Measurements from ENCODE around the gene RRM1.
"Not testable (repeated sequence)": the region's sequence is repeated elsewhere in the genome, so short reads cannot be mapped to it uniquely, and the experiment has no call there.

The RRM1 gene

DNA sequence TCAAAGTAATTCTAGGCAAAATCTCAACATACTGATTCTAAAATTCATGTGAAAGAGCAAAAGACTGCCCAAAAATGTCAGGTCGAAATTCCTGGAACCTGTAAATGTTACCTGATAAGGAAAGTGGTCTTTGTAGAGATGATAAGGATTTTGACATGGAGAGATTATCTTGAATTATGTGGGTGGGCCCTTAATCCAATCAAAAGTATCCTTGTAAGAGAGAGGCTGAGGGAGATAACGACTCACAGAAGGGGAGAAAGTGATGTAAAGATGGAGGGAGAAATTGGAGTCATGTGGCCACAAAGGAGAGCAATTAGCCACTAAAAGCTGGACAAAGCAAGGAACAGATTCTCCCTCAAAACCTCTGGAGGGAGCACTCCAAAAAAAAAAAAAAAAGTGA lies 20.5 kb downstream of the RRM1 start:
- no peak for TF ChIP-seq ZNF274 (IDR thresholded peaks at IDR 0.05; ENCODE audit: low read depth, low read length)
- TF ChIP-seq YY1 (IDR thresholded peaks at IDR 0.05; ENCODE audit: insufficient read depth, insufficient read length): no peak
- no peak for TF ChIP-seq SUZ12 (IDR thresholded peaks at IDR 0.05; ENCODE audit: extremely low read depth, insufficient read depth, insufficient read length)
- H3K9me3 ChIP-seq (ENCODE audit: insufficient read depth, low read length): no peaks in the 10 kb centered on the region
- DNase-seq (ENCODE audit: low read depth, low spot score): no peak
- H3K36me3 ChIP-seq (ENCODE audit: insufficient read depth, insufficient read length, low read length): peaks cover 82% of the 10 kb centered on the region
- H3K27me3 ChIP-seq (ENCODE audit: insufficient read depth, insufficient read length): no peaks in the 10 kb centered on the region
- H3K4me3 ChIP-seq (ENCODE audit: insufficient read length, low read depth): no peak overlapping the region
- no peaks in the 10 kb centered on the region for H3K4me1 ChIP-seq (ENCODE audit: insufficient read depth, insufficient read length)
- no peak overlapping the region for H3K9ac ChIP-seq (ENCODE audit: insufficient read length, low read depth)

DNA sequence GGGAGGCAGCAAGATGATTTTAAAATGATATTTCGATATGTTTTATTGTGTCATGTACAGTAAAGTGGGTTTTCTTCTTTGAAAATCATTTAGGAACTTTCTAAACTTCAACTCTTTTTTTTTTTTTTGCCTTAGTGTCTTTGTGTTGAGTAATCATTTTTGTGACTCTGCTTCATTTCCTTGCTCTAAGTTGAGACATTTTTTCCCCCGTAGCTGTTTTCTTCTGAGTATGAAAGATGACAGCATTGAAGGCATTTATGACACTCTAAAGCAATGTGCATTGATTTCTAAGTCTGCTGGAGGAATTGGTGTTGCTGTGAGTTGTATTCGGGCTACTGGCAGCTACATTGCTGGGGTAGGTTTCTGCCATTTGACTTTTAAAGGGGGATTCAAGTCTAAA lies 23.5 kb downstream of the RRM1 start:
- Histone ChIP-seq H3K4me3 (ENCODE audit: insufficient read length, low read depth) (no peak overlapping the region), H3K9me3 (ENCODE audit: insufficient read depth, low read length) (no peaks in the 10 kb centered on the region), H3K4me1 (ENCODE audit: insufficient read depth, insufficient read length) (no peaks in the 10 kb centered on the region), H3K36me3 (ENCODE audit: insufficient read depth, insufficient read length, low read length) (peaks cover 83% of the 10 kb centered on the region), H3K9ac (ENCODE audit: insufficient read length, low read depth) (no peak overlapping the region), H3K27me3 (ENCODE audit: insufficient read depth, insufficient read length) (no peaks in the 10 kb centered on the region)
- TF ChIP-seq ZNF274 (IDR thresholded peaks at IDR 0.05; ENCODE audit: low read depth, low read length): no peak
- TF ChIP-seq SUZ12 (IDR thresholded peaks at IDR 0.05; ENCODE audit: extremely low read depth, insufficient read depth, insufficient read length): no peak
- no peak for TF ChIP-seq YY1 (IDR thresholded peaks at IDR 0.05; ENCODE audit: insufficient read depth, insufficient read length)
- DNase-seq (ENCODE audit: low read depth, low spot score): no peak

DNA sequence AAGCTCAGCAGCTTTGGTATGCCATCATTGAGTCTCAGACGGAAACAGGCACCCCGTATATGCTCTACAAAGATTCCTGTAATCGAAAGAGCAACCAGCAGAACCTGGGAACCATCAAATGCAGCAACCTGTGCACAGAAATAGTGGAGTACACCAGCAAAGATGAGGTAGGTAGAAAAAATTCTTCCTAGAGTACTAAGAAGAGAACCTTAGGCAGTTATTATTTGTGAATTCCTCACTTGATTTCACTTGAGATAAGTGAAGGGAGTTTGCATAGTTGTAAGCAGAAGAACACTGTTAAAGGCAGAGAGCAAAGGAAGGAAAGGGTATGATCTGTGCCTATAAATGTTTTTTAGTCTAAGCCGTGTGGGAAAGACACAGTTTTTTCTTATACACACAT lies 28.6 kb downstream of the RRM1 start:
- DNase-seq (ENCODE audit: low read depth, low spot score): no peak
- Histone ChIP-seq H3K9ac (ENCODE audit: insufficient read length, low read depth) (no peak overlapping the region), H3K36me3 (ENCODE audit: insufficient read depth, insufficient read length, low read length) (peaks cover 91% of the 10 kb centered on the region), H3K9me3 (ENCODE audit: insufficient read depth, low read length) (no peaks in the 10 kb centered on the region), H3K4me3 (ENCODE audit: insufficient read length, low read depth) (no peak overlapping the region), H3K4me1 (ENCODE audit: insufficient read depth, insufficient read length) (no peaks in the 10 kb centered on the region), H3K27me3 (ENCODE audit: insufficient read depth, insufficient read length) (no peaks in the 10 kb centered on the region)
- TF ChIP-seq ZNF274 (IDR thresholded peaks at IDR 0.05; ENCODE audit: low read depth, low read length) (no peak), YY1 (IDR thresholded peaks at IDR 0.05; ENCODE audit: insufficient read depth, insufficient read length) (no peak), SUZ12 (IDR thresholded peaks at IDR 0.05; ENCODE audit: extremely low read depth, insufficient read depth, insufficient read length) (no peak)

DNA sequence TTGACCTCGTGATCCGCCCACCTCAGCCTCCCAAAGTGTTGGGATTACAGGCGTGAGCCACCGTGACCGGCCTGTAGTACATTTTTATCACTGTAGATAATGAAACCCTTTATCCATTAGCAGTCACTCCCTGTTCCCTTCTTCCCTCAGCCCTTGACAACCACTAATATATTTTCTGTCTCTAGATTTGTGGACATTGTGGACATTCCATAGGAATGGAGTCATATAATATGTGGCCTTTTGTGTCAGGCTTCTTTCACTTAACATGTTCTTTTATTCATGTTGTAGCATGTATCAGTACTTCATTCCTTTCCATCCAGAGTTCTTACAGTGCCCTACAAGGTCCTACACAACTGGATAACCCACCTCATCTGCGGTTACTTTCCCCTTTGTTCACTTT lies 30.5 kb downstream of the RRM1 start:
- TF ChIP-seq YY1 (IDR thresholded peaks at IDR 0.05; ENCODE audit: insufficient read depth, insufficient read length) (no peak), SUZ12 (IDR thresholded peaks at IDR 0.05; ENCODE audit: extremely low read depth, insufficient read depth, insufficient read length) (no peak), ZNF274 (IDR thresholded peaks at IDR 0.05; ENCODE audit: low read depth, low read length) (no peak)
- Histone ChIP-seq H3K9me3 (ENCODE audit: insufficient read depth, low read length) (no peaks in the 10 kb centered on the region), H3K27me3 (ENCODE audit: insufficient read depth, insufficient read length) (no peaks in the 10 kb centered on the region), H3K36me3 (ENCODE audit: insufficient read depth, insufficient read length, low read length) (peaks cover 89% of the 10 kb centered on the region), H3K4me3 (ENCODE audit: insufficient read length, low read depth) (no peak overlapping the region), H3K9ac (ENCODE audit: insufficient read length, low read depth) (no peak overlapping the region), H3K4me1 (ENCODE audit: insufficient read depth, insufficient read length) (no peaks in the 10 kb centered on the region)
- DNase-seq (ENCODE audit: low read depth, low spot score): no peak

DNA sequence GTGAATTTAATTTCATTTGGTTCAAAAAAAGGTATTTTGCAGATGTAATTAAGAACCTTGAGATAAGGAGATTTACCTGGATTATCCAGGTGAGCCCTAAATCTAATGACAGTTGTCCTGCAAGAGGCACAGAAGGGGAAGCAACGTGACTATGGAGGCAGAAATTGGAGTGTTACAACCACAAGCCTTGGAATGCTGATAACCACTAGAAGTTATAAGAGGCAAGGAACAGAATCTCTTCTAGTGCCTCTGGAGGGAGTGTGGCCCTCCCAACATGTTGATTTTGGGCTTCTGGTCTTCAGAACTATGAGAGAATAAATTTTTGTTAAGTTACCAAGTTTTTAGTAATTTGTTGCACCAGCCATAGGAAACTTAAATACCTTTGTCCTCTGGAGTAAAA lies 32.8 kb downstream of the RRM1 start:
- H3K27me3 ChIP-seq (ENCODE audit: insufficient read depth, insufficient read length): no peaks in the 10 kb centered on the region
- DNase-seq (ENCODE audit: low read depth, low spot score): no peak
- peaks cover 85% of the 10 kb centered on the region for H3K36me3 ChIP-seq (ENCODE audit: insufficient read depth, insufficient read length, low read length)
- H3K9ac ChIP-seq (ENCODE audit: insufficient read length, low read depth): no peak overlapping the region
- no peaks in the 10 kb centered on the region for H3K4me1 ChIP-seq (ENCODE audit: insufficient read depth, insufficient read length)
- H3K4me3 ChIP-seq (ENCODE audit: insufficient read length, low read depth): no peak overlapping the region
- no peak for TF ChIP-seq YY1 (IDR thresholded peaks at IDR 0.05; ENCODE audit: insufficient read depth, insufficient read length)
- no peak for TF ChIP-seq ZNF274 (IDR thresholded peaks at IDR 0.05; ENCODE audit: low read depth, low read length)
- no peak for TF ChIP-seq SUZ12 (IDR thresholded peaks at IDR 0.05; ENCODE audit: extremely low read depth, insufficient read depth, insufficient read length)
- no peaks in the 10 kb centered on the region for H3K9me3 ChIP-seq (ENCODE audit: insufficient read depth, low read length)

- H3K27me3 ChIP-seq (ENCODE audit: insufficient read depth, insufficient read length); H3K4me1 ChIP-seq (ENCODE audit: insufficient read depth, insufficient read length); DNase-seq (ENCODE audit: low read depth, low spot score); H3K4me3 ChIP-seq (ENCODE audit: insufficient read length, low read depth); H3K9me3 ChIP-seq (ENCODE audit: insufficient read depth, low read length); H3K9ac ChIP-seq (ENCODE audit: insufficient read length, low read depth): not testable (repeated sequence)
- peaks cover 90% of the 10 kb centered on the region for H3K36me3 ChIP-seq (ENCODE audit: insufficient read depth, insufficient read length, low read length)
Measured at GRCh38 chr11:4130219-4130618, 35.6 kb downstream of the RRM1 start.

- Histone ChIP-seq H3K9ac (ENCODE audit: insufficient read length, low read depth) (no peak overlapping the region), H3K4me3 (ENCODE audit: insufficient read length, low read depth) (no peak overlapping the region), H3K36me3 (ENCODE audit: insufficient read depth, insufficient read length, low read length) (peaks cover 79% of the 10 kb centered on the region), H3K9me3 (ENCODE audit: insufficient read depth, low read length) (peaks cover 21% of the 10 kb centered on the region), H3K27me3 (ENCODE audit: insufficient read depth, insufficient read length) (no peaks in the 10 kb centered on the region), H3K4me1 (ENCODE audit: insufficient read depth, insufficient read length) (no peaks in the 10 kb centered on the region)
- TF ChIP-seq YY1 (IDR thresholded peaks at IDR 0.05; ENCODE audit: insufficient read depth, insufficient read length) (no peak), SUZ12 (IDR thresholded peaks at IDR 0.05; ENCODE audit: extremely low read depth, insufficient read depth, insufficient read length) (no peak), ZNF274 (IDR thresholded peaks at IDR 0.05; ENCODE audit: low read depth, low read length) (no peak)
- no peak for DNase-seq (ENCODE audit: low read depth, low spot score)
Measured at GRCh38 chr11:4134806-4135205, 40.2 kb downstream of the RRM1 start.

DNA sequence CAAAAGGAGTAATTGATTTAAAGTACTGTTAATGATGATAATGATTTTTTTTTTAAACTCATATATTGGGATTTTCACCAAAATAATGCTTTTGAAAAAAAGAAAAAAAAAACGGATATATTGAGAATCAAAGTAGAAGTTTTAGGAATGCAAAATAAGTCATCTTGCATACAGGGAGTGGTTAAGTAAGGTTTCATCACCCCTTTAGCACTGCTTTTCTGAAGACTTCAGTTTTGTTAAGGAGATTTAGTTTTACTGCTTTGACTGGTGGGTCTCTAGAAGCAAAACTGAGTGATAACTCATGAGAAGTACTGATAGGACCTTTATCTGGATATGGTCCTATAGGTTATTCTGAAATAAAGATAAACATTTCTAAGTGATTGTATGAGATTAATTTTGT lies 43.9 kb downstream of the RRM1 start:
- DNase-seq (ENCODE audit: low read depth, low spot score): no peak
- Histone ChIP-seq H3K9ac (ENCODE audit: insufficient read length, low read depth) (no peak overlapping the region), H3K9me3 (ENCODE audit: insufficient read depth, low read length) (peaks cover 26% of the 10 kb centered on the region), H3K4me3 (ENCODE audit: insufficient read length, low read depth) (no peak overlapping the region), H3K4me1 (ENCODE audit: insufficient read depth, insufficient read length) (no peaks in the 10 kb centered on the region), H3K36me3 (ENCODE audit: insufficient read depth, insufficient read length, low read length) (peaks cover 71% of the 10 kb centered on the region), H3K27me3 (ENCODE audit: insufficient read depth, insufficient read length) (no peaks in the 10 kb centered on the region)
- TF ChIP-seq YY1 (IDR thresholded peaks at IDR 0.05; ENCODE audit: insufficient read depth, insufficient read length) (no peak), SUZ12 (IDR thresholded peaks at IDR 0.05; ENCODE audit: extremely low read depth, insufficient read depth, insufficient read length) (no peak), ZNF274 (IDR thresholded peaks at IDR 0.05; ENCODE audit: low read depth, low read length) (no peak)

Measured in NT2/D1 (cell line).